Measurements from ENCODE around the gene RRBP1. TPM values are rescaled to one million over a fixed set of nuclear protein-coding genes. Genes with fewer than 3 reads are reported as not detected.
"Not testable (repeated sequence)": the region's sequence is repeated elsewhere in the genome, so short reads cannot be mapped to it uniquely, and the experiment has no call there.

The RRBP1 gene
- total RNA-seq, 1 donor from 2014 or later: 74.5 TPM

- ATAC-seq: no peak
Observed at GRCh38 chr20:17659801-17660200, 22.2 kb downstream of the RRBP1 start.

- ATAC-seq: not testable (repeated sequence)
Observed at GRCh38 chr20:17659344-17659743, 22.7 kb downstream of the RRBP1 start.

- no peak for ATAC-seq
Observed at GRCh38 chr20:17658648-17658993, 23.4 kb downstream of the RRBP1 start.

GRCh38 chr20:17657898-17658647, 24.0 kb downstream of the RRBP1 start:
- no peak for ATAC-seq

GRCh38 chr20:17657079-17657825, 24.8 kb downstream of the RRBP1 start:
- ATAC-seq: no peak

- ATAC-seq: no peak
Observed at GRCh38 chr20:17655865-17656479, 26.1 kb downstream of the RRBP1 start.

- ATAC-seq: no peak
Observed at GRCh38 chr20:17655286-17655651, 26.8 kb downstream of the RRBP1 start.

GRCh38 chr20:17654649-17655285, 27.3 kb downstream of the RRBP1 start:
- ATAC-seq: no peak

- no peak for ATAC-seq
Observed at GRCh38 chr20:17653835-17654648, 28.0 kb downstream of the RRBP1 start.

- ATAC-seq: no peak
Observed at GRCh38 chr20:17652411-17652810, 29.6 kb downstream of the RRBP1 start.

- peak; percentile 47 for ATAC-seq
Observed at GRCh38 chr20:17651760-17652388, 30.2 kb downstream of the RRBP1 start.

GRCh38 chr20:17651129-17651759, 30.8 kb downstream of the RRBP1 start:
- ATAC-seq: no peak

- no peak for ATAC-seq
Observed at GRCh38 chr20:17650301-17651128, 31.5 kb downstream of the RRBP1 start.

- ATAC-seq: peak; percentile 41
Observed at GRCh38 chr20:17648791-17649730, 33.0 kb downstream of the RRBP1 start.

GRCh38 chr20:17648315-17648646, 33.8 kb downstream of the RRBP1 start:
- no peak for ATAC-seq

- ATAC-seq: no peak
Observed at GRCh38 chr20:17647391-17648314, 34.4 kb downstream of the RRBP1 start.

GRCh38 chr20:17646961-17647301, 35.1 kb downstream of the RRBP1 start:
- no peak for ATAC-seq

- ATAC-seq: no peak
Observed at GRCh38 chr20:17646209-17646960, 35.7 kb downstream of the RRBP1 start.
